CD4-positive, alpha-beta memory T cell (primary cell): ENCODE measurements around the gene MAN1A1. TPM values are rescaled to one million over a fixed set of nuclear protein-coding genes. Genes with fewer than 3 reads are reported as not detected.
A peak's percentile ranks its signal among the peaks of the same experiment; 100 is the strongest.
"Not testable (repeated sequence)": the region's sequence is repeated elsewhere in the genome, so short reads cannot be mapped to it uniquely, and the experiment has no call there.

ENCODE experiments used
- CTCF ChIA-PET: fragments of 350-600 bp; sonication (Branson Sonifier 250); formaldehyde crosslinking; loops from one replicate; lab custom pipeline; 2021; ENCODE audit warnings: inconsistent platforms; ENCODE audit not compliant: partially characterized antibody; lab: Charles Lee
- POLR2A ChIA-PET: fragments of 350-600 bp; sonication (Branson Sonifier 250); formaldehyde crosslinking; loops from one replicate; lab custom pipeline; 2021; ENCODE audit not compliant: partially characterized antibody; lab: Charles Lee
- DNase-seq, 5 donors: peaks; one replicate each; pipeline versions ENCODE4 v3.0.0 to v3.0.0-alpha.2; 2020 to 2022; ENCODE audit warnings: mixed read lengths in 1 of 5
- H3K27ac ChIP-seq: one replicate; pipeline ENCODE4 v1.7.0; 2013; ENCODE audit warnings: low read depth, low read length
- H3K27me3 ChIP-seq: 2 replicates; pipeline ENCODE4 v1.7.0; 2013; ENCODE audit warnings: mild to moderate bottlenecking, low read length, moderate library complexity; ENCODE audit not compliant: insufficient read depth
- H3K36me3 ChIP-seq: 2 replicates; pipeline ENCODE4 v1.7.0; 2013; ENCODE audit warnings: mild to moderate bottlenecking, low read length, moderate library complexity; ENCODE audit not compliant: insufficient read depth
- H3K4me1 ChIP-seq: 2 replicates; pipeline ENCODE4 v1.7.0; 2013; ENCODE audit warnings: mild to moderate bottlenecking, low read length, moderate library complexity; ENCODE audit not compliant: insufficient read depth
- H3K4me3 ChIP-seq, 2 donors: one replicate each; pipeline ENCODE4 v1.7.0; 2013; ENCODE audit warnings: low read length in 2 of 2, mild to moderate bottlenecking in 1 of 2
- H3K9me3 ChIP-seq, 2 donors: one replicate each; pipeline ENCODE4 v1.7.0; 2013; ENCODE audit warnings: low read length in 2 of 2, control low read depth in 1 of 2; ENCODE audit not compliant: control insufficient read depth in 1 of 2
- H3K27ac Mint-ChIP-seq, 7 donors: one replicate each; pipeline ENCODE4 v1.8.0; 2020 to 2021; ENCODE audit warnings: mixed read lengths in 7 of 7, mild to moderate bottlenecking in 6 of 7, inconsistent platforms in 3 of 7, moderate library complexity in 3 of 7
- H3K27me3 Mint-ChIP-seq, 2 donors: one replicate each; pipeline ENCODE4 v1.8.0; 2020 to 2021; ENCODE audit warnings: mixed read lengths in 2 of 2
- H3K36me3 Mint-ChIP-seq, 2 donors: one replicate each; pipeline ENCODE4 v1.8.0; 2020 to 2021; ENCODE audit warnings: mixed read lengths in 2 of 2, inconsistent platforms in 1 of 2, mild to moderate bottlenecking in 1 of 2
- H3K4me1 Mint-ChIP-seq, 4 donors: one replicate each; pipeline ENCODE4 v1.8.0; 2020 to 2021; ENCODE audit warnings: mixed read lengths in 4 of 4, mild to moderate bottlenecking in 1 of 4
- H3K4me3 Mint-ChIP-seq, 8 donors: one replicate each; pipeline ENCODE4 v1.8.0; 2020 to 2021; ENCODE audit warnings: mixed read lengths in 8 of 8, mild to moderate bottlenecking in 7 of 8, moderate library complexity in 6 of 8, inconsistent platforms in 3 of 8
- H3K9me3 Mint-ChIP-seq, 8 donors: one replicate each; pipeline ENCODE4 v1.8.0; 2020 to 2021; ENCODE audit warnings: mixed read lengths in 8 of 8, mild to moderate bottlenecking in 5 of 8, inconsistent platforms in 3 of 8, moderate library complexity in 1 of 8
- intact Hi-C: fragments of 100-400 bp; cut with micrococcal nuclease; formaldehyde crosslinking; loops from one replicate; pipeline ENCODE4 v1.15.1; 2023
- polyA plus RNA-seq, 2 donors: library from polyadenylated mRNA; unstranded; fragments of 300-500 nt; fragmentation: Illumina TruSeq; gene quantifications; one replicate each; pipeline ENCODE4 v1.2.3, GENCODE V29; 2021
- total RNA-seq, 2 experiments: library from RNA; stranded (reverse); gene quantifications; one replicate each; pipeline ENCODE4 v1.2.3, GENCODE V29; 2021

Gene MAN1A1
- total and polyA plus RNA-seq, 4 experiments from 2014 or later, result 12.3 to 14.7 (median 12.3) TPM

GRCh38 chr6:119301429-119301828, 48.1 kb downstream of the MAN1A1 start:
- Mint-ChIP-seq H3K27ac (no peak overlapping the region), H3K27me3 (no peaks in the 10 kb centered on the region), H3K4me1 (peaks cover 0 to 4% (median 1%) of the 10 kb centered on the region in 4 donors), H3K36me3 (peaks cover 16 to 24% of the 10 kb centered on the region in 2 donors), H3K4me3 (no peak overlapping the region), H3K9me3 (no peaks in the 10 kb centered on the region)
- no peaks in the 10 kb centered on the region for H3K36me3 ChIP-seq
- H3K4me3 ChIP-seq, result no peak overlapping the region
- no peaks in the 10 kb centered on the region for H3K9me3 ChIP-seq
- CTCF ChIA-PET, result no interaction called here
- intact Hi-C loops, result no loop called here
- POLR2A ChIA-PET, result interaction anchor here (1.7 kb wide), 1 partner anchor 12 kb away, joined by 7 read pairs; no protein-coding TSS in a partner anchor
- no peaks in the 10 kb centered on the region for H3K4me1 ChIP-seq
- H3K27me3 ChIP-seq, result no peaks in the 10 kb centered on the region
- DNase-seq, result no peak
- no peak overlapping the region for H3K27ac ChIP-seq

- Mint-ChIP-seq H3K36me3 (peaks cover 11 to 15% of the 10 kb centered on the region in 2 donors), H3K27ac (peak overlapping the region in 1 of 7 donors; percentile 80), H3K9me3 (no peaks in the 10 kb centered on the region), H3K27me3 (no peaks in the 10 kb centered on the region), H3K4me1 (peaks cover 3 to 7% (median 4%) of the 10 kb centered on the region in 4 donors), H3K4me3 (no peak overlapping the region)
- Histone ChIP-seq H3K27me3 (no peaks in the 10 kb centered on the region), H3K9me3 (no peaks in the 10 kb centered on the region), H3K4me3 (no peak overlapping the region), H3K4me1 (no peaks in the 10 kb centered on the region), H3K27ac (no peak overlapping the region), H3K36me3 (no peaks in the 10 kb centered on the region)
- POLR2A ChIA-PET, result no interaction called here
- CTCF ChIA-PET, result interaction anchor here (0.8 to 1.1 kb wide), 2 partner anchors 10 to 13 kb away, joined by 3 read pairs; no protein-coding TSS in a partner anchor
- intact Hi-C loops, result no loop called here
- no peak for DNase-seq
Measured at GRCh38 chr6:119299694-119300093, 49.9 kb downstream of the MAN1A1 start.

GRCh38 chr6:119297049-119297448, 52.5 kb downstream of the MAN1A1 start:
- no peaks in the 10 kb centered on the region for H3K36me3 ChIP-seq
- ChIA-PET POLR2A (no interaction called here), CTCF (no interaction called here)
- H3K27me3 Mint-ChIP-seq, result no peaks in the 10 kb centered on the region
- H3K36me3 Mint-ChIP-seq, result peaks cover 7 to 8% of the 10 kb centered on the region in 2 donors
- no peak overlapping the region for H3K4me3 Mint-ChIP-seq
- no peaks in the 10 kb centered on the region for H3K4me1 ChIP-seq
- H3K9me3 ChIP-seq, result no peaks in the 10 kb centered on the region
- no peak overlapping the region for H3K4me3 ChIP-seq
- H3K27ac ChIP-seq, result no peak overlapping the region
- no peaks in the 10 kb centered on the region for H3K9me3 Mint-ChIP-seq
- no peak for DNase-seq
- H3K27me3 ChIP-seq, result no peaks in the 10 kb centered on the region
- peaks cover 2 to 7% (median 4%) of the 10 kb centered on the region in 4 donors for H3K4me1 Mint-ChIP-seq
- H3K27ac Mint-ChIP-seq, result no peak overlapping the region
- intact Hi-C loops, result no loop called here

GRCh38 chr6:119296036-119297035, 53.2 kb downstream of the MAN1A1 start:
- POLR2A ChIA-PET, result no interaction called here

GRCh38 chr6:119294984-119295383, 54.6 kb downstream of the MAN1A1 start:
- Histone ChIP-seq H3K36me3 (no peaks in the 10 kb centered on the region), H3K9me3 (no peaks in the 10 kb centered on the region), H3K27ac (no peak overlapping the region), H3K4me1 (no peaks in the 10 kb centered on the region), H3K27me3 (no peaks in the 10 kb centered on the region), H3K4me3 (no peak overlapping the region)
- Mint-ChIP-seq H3K36me3 (peaks cover 5 to 13% of the 10 kb centered on the region in 2 donors), H3K27me3 (no peaks in the 10 kb centered on the region), H3K4me1 (peaks cover 4 to 7% (median 4%) of the 10 kb centered on the region in 4 donors), H3K27ac (peak overlapping the region in 1 of 7 donors; percentile 1), H3K4me3 (no peak overlapping the region), H3K9me3 (no peaks in the 10 kb centered on the region)
- CTCF ChIA-PET, result interaction anchor here (0.7 kb wide), 1 partner anchor 19 kb away, joined by 3 read pairs; no protein-coding TSS in a partner anchor
- intact Hi-C loops, result no loop called here
- no peak for DNase-seq
- POLR2A ChIA-PET, result no interaction called here

More at GRCh38 chr6:119296036-119297035, 53.2 kb downstream of the MAN1A1 start:
- DNase-seq, result no peak
- no peaks in the 10 kb centered on the region for H3K36me3 ChIP-seq
- Mint-ChIP-seq H3K9me3 (no peaks in the 10 kb centered on the region), H3K27me3 (no peaks in the 10 kb centered on the region), H3K4me1 (peaks cover 2 to 7% (median 4%) of the 10 kb centered on the region in 4 donors), H3K4me3 (no peak overlapping the region), H3K27ac (no peak overlapping the region), H3K36me3 (peaks cover 5 to 9% of the 10 kb centered on the region in 2 donors)
- no peaks in the 10 kb centered on the region for H3K4me1 ChIP-seq
- intact Hi-C loops, result no loop called here
- H3K4me3 ChIP-seq, result no peak overlapping the region
- CTCF ChIA-PET, result no interaction called here
- H3K9me3 ChIP-seq, result no peaks in the 10 kb centered on the region
- no peak overlapping the region for H3K27ac ChIP-seq
- H3K27me3 ChIP-seq, result no peaks in the 10 kb centered on the region

- intact Hi-C loops, H3K4me1 Mint-ChIP-seq, H3K4me3 Mint-ChIP-seq, H3K4me1 ChIP-seq, H3K27me3 Mint-ChIP-seq, H3K36me3 Mint-ChIP-seq, H3K36me3 ChIP-seq, H3K27ac Mint-ChIP-seq, H3K9me3 ChIP-seq, H3K9me3 Mint-ChIP-seq, H3K27ac ChIP-seq, POLR2A ChIA-PET, H3K4me3 ChIP-seq, H3K27me3 ChIP-seq, DNase-seq: not testable (repeated sequence)
- CTCF ChIA-PET, result interaction anchor here (1.1 kb wide), 1 partner anchor 13 kb away, joined by 3 read pairs; no protein-coding TSS in a partner anchor
Measured at GRCh38 chr6:119291060-119291459, 58.5 kb downstream of the MAN1A1 start.

GRCh38 chr6:119290306-119290705, 59.3 kb downstream of the MAN1A1 start:
- Histone ChIP-seq H3K27me3 (no peaks in the 10 kb centered on the region), H3K27ac (no peak overlapping the region), H3K4me1 (no peaks in the 10 kb centered on the region), H3K4me3 (no peak overlapping the region), H3K36me3 (no peaks in the 10 kb centered on the region), H3K9me3 (no peaks in the 10 kb centered on the region)
- ChIA-PET POLR2A (no interaction called here), CTCF (interaction anchor here (0.9 kb wide), 1 partner anchor 10 kb away, joined by 4 read pairs; no protein-coding TSS in a partner anchor)
- H3K27me3 Mint-ChIP-seq, result no peaks in the 10 kb centered on the region
- DNase-seq, result no peak
- H3K4me3 Mint-ChIP-seq, result no peak overlapping the region
- no peak overlapping the region for H3K27ac Mint-ChIP-seq
- peaks cover 3 to 7% of the 10 kb centered on the region in 2 donors for H3K36me3 Mint-ChIP-seq
- H3K4me1 Mint-ChIP-seq, result peaks cover 0 to 3% (median under 1%) of the 10 kb centered on the region in 4 donors
- H3K9me3 Mint-ChIP-seq, result no peaks in the 10 kb centered on the region
- intact Hi-C loops, result no loop called here
